Esophagus squamous epithelium (tissue), 5 donors: Measurements from ENCODE around the gene SMIM41. TPM values are rescaled to one million over a fixed set of nuclear protein-coding genes. Genes with fewer than 3 reads are reported as not detected.

ENCODE experiments used
- DNase-seq: peaks from one replicate; lab custom pipeline; 2025; lab: John Stamatoyannopoulos, UW
- H3K27ac ChIP-seq, 4 donors: fragments of 200-600 bp; sonication (generic); one replicate each; pipeline ENCODE4 v1.5.1; 2016 to 2019; ENCODE audit warnings: mild to moderate bottlenecking in 1 of 4
- H3K27me3 ChIP-seq, 4 donors: fragments of 200-600 bp; sonication (generic); 1 replicate in 3 of 4; 2 replicates in 1 of 4; pipeline versions ENCODE4 v1.5.1 to v1.6.0; 2017 to 2021; ENCODE audit warnings: antibody characterized with exemption in 1 of 4
- H3K36me3 ChIP-seq, 3 donors: fragments of 200-600 bp; sonication (generic); one replicate each; pipeline ENCODE4 v1.5.1; 2016 to 2019
- H3K4me1 ChIP-seq, 3 donors: fragments of 200-600 bp; sonication (generic); one replicate each; pipeline ENCODE4 v1.5.1; 2017 to 2019
- H3K4me3 ChIP-seq, 4 donors: fragments of 200-600 bp; sonication (generic); 1 replicate in 3 of 4; 2 replicates in 1 of 4; pipeline ENCODE4 v1.5.1; 2016 to 2019; ENCODE audit warnings: mild to moderate bottlenecking in 2 of 4, moderate library complexity in 1 of 4
- H3K9me3 ChIP-seq, 3 donors: fragments of 200-600 bp; sonication (generic); one replicate each; pipeline ENCODE4 v1.5.1; 2016 to 2019
- CTCF ChIP-seq, 6 experiments: fragments of 450-650 bp in 4 of 6; fragments of 200-600 bp in 2 of 6; sonication (generic) in 2 of 6; IDR thresholded peaks; one replicate each; pipeline ENCODE4 v1.5.1; 2016 to 2019; ENCODE audit warnings: antibody characterized with exemption in 6 of 6, mild to moderate bottlenecking in 4 of 6, moderate library complexity in 4 of 6
- POLR2A ChIP-seq, 4 donors: fragments of 450-650 bp; IDR thresholded peaks; one replicate each; pipeline ENCODE4 v1.6.1; 2017; ENCODE audit warnings: antibody characterized with exemption in 4 of 4, mild to moderate bottlenecking in 4 of 4, moderate library complexity in 3 of 4
- WGBS, 2 donors: methylation state at CpG; one replicate each; pipeline ENCODE4 v1.1.5; 2018; 5-methylcytosine and 5-hydroxymethylcytosine counted together
- intact Hi-C: fragments of 100-400 bp; cut with DNase I; formaldehyde crosslinking; loops from one replicate; pipeline ENCODE4 v1.15.0; 2022
- total RNA-seq, 4 donors: library from RNA; depleted of rRNA; stranded (reverse); fragments of >200 nt; gene quantifications; one replicate each; pipeline ENCODE4 v1.1.0, GENCODE V29; 2016
- donor health status: DM: yes; HTN: yes; CAD: no.

Gene SMIM41
- total RNA-seq, 4 donors from 2014 or later: 0.50 to 5.7 (median 1.8) TPM; not detected in 1

GRCh38 chr12:52061470-52062166 lies 17.9 kb upstream of the SMIM41 start:
- no peak for DNase-seq
- H3K27ac ChIP-seq: peak overlapping the region in 1 of 4 donors; percentile 83
- no peak for TF ChIP-seq POLR2A (IDR thresholded peaks at IDR 0.05)
- no peak for TF ChIP-seq CTCF (IDR thresholded peaks at IDR 0.05)
- H3K4me1 ChIP-seq: peaks cover 0 to 33% (median 2%) of the 10 kb centered on the region in 3 donors
- H3K9me3 ChIP-seq: no peaks in the 10 kb centered on the region
- H3K4me3 ChIP-seq: no peak overlapping the region
- H3K27me3 ChIP-seq: no peaks in the 10 kb centered on the region
- WGBS, 2 donors: 89% methylated on average over 3 of the region's 12 CpGs; no CpG with 5 or more reads in 1 of the 2 donors
- H3K36me3 ChIP-seq: peaks cover 0 to 16% (median 5%) of the 10 kb centered on the region in 3 donors
- intact Hi-C loops: no loop called here

- H3K27me3 ChIP-seq: no peaks in the 10 kb centered on the region
- intact Hi-C loops: no loop called here
- peaks cover 0 to 33% (median 2%) of the 10 kb centered on the region in 3 donors for H3K4me1 ChIP-seq
- H3K27ac ChIP-seq: peak overlapping the region; percentile 30 to 83 (median 54)
- no peaks in the 10 kb centered on the region for H3K9me3 ChIP-seq
- H3K4me3 ChIP-seq: no peak overlapping the region
- H3K36me3 ChIP-seq: peaks cover 0 to 9% (median 5%) of the 10 kb centered on the region in 3 donors
- TF ChIP-seq CTCF (IDR thresholded peaks at IDR 0.05): no peak
- no peak for TF ChIP-seq POLR2A (IDR thresholded peaks at IDR 0.05)
- WGBS, 2 donors: 90% methylated on average over 2 of the region's 6 CpGs; no CpG with 5 or more reads in 1 of the 2 donors
- no peak for DNase-seq
These were observed 17.1 kb upstream of the SMIM41 start for GRCh38 chr12:52062167-52063081.

- intact Hi-C loops: no loop called here
- Histone ChIP-seq H3K27me3 (no peaks in the 10 kb centered on the region), H3K27ac (peak overlapping the region; percentile 30 to 83 (median 54)), H3K4me1 (peaks cover 0 to 33% (median 2%) of the 10 kb centered on the region in 3 donors), H3K4me3 (no peak overlapping the region), H3K36me3 (peaks cover 0 to 8% (median 5%) of the 10 kb centered on the region in 3 donors), H3K9me3 (no peaks in the 10 kb centered on the region)
- no peak for TF ChIP-seq POLR2A (IDR thresholded peaks at IDR 0.05)
- TF ChIP-seq CTCF (IDR thresholded peaks at IDR 0.05): no peak
- DNase-seq: no peak
- 57 to 66% methylated on average over 7 to 8 of the region's 20 CpGs for WGBS, 2 donors
These were observed 16.2 kb upstream of the SMIM41 start for GRCh38 chr12:52063082-52063924.

GRCh38 chr12:52063981-52064649 lies 15.4 kb upstream of the SMIM41 start:
- Histone ChIP-seq H3K4me3 (no peak overlapping the region), H3K36me3 (no peaks in the 10 kb centered on the region), H3K27ac (peak overlapping the region; percentile 6 to 83 (median 54)), H3K4me1 (peaks cover 0 to 37% (median 5%) of the 10 kb centered on the region in 3 donors), H3K27me3 (no peaks in the 10 kb centered on the region), H3K9me3 (no peaks in the 10 kb centered on the region)
- WGBS, 2 donors: 54 to 66% methylated on average over 5 to 9 of the region's 12 CpGs
- no peak for DNase-seq
- intact Hi-C loops: no loop called here
- TF ChIP-seq CTCF (IDR thresholded peaks at IDR 0.05) (no peak), POLR2A (IDR thresholded peaks at IDR 0.05) (no peak)
